HS-5 (cell line): Measurements from ENCODE around the gene ACOXL.
A peak's percentile ranks its signal among the peaks of the same experiment; 100 is the strongest.
"Not testable (repeated sequence)": the region's sequence is repeated elsewhere in the genome, so short reads cannot be mapped to it uniquely, and the experiment has no call there.

ENCODE experiments used
- DNase-seq: peaks from one replicate; pipeline ENCODE4 v3.0.0-alpha.2; 2012; ENCODE audit warnings: low read depth

The ACOXL gene

GRCh38 chr2:110929528-110929927 is 197.2 kb downstream of the ACOXL start:
- no peak for DNase-seq

DNA sequence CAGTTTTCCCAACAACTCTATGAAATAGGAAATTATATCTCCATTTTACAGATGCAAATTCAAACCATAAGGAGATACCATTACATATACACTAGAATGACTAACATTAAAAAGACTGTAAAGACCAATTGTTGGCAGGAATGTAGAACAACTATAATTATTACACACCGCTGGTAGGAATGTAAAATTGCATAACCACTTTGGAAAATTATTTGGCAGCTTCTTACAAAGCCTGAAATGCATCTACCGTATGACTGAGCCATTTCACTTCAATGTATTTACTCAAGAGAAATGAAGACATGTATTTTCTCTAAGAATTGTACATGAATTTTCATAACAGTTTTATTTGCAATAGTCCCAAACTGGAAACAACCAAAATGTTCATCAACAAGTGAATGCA is 199.3 kb downstream of the ACOXL start:
- DNase-seq, result peak; percentile 79

DNA sequence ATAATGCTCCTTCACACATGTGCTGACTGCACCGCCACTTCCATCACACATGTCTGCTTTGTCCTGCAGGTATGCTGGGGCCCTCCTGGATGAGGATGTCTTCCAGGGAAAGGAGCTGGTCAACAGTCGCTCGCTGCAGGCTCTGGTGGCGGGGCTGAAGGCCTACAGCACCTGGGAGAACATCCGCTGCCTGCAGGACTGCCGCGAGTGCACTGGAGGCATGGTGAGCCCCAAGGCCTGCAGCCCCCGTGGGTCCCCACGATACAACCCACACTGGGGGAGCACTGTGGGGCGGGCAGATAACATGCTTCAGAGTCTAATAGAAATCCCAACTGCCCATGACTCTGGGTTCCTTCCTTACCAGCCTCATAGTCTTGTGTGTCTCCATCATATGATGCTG is 201.0 kb downstream of the ACOXL start:
- DNase-seq, result no peak

DNA sequence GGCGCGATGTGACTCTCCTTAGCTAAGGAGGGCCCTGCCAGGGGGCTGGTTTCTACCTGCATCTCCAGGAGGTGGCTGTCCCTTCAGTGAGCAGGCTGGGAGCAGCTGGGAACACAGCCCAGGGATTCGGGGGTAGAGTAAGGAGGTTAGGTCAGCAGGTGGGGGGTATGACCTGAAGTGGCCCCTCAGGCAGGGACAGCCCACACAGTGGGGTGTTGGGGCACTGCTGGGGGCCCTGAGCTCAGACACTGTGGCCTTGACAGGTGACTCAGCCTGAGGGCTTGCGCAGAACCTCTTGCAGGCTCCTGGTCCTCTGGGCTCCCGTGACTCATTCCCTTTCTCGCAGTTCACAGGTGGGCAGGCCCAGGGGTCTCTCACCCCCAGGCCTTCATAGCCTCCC is 202.6 kb downstream of the ACOXL start:
- no peak for DNase-seq

- no peak for DNase-seq
These were observed 208.1 kb downstream of the ACOXL start for GRCh38 chr2:110940376-110940910.

DNA sequence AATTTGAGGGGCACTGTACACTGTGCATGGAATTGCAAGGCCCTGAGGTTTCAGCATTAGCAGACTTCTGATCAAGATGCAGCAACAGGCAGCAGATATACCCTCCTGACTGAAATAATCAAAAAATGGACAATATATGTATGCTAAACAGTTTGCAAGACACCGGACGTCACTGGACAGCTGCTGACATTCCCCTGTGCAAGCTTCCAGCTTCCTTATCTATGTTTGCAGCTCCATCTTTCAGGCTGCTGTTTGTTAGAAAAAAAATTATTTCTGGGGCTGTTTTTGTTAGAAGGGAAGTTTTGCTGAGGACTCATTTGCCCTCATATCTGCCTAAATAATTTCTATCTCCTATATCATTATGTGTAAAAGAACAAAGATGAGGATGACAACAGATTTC is 208.9 kb downstream of the ACOXL start:
- no peak for DNase-seq

GRCh38 chr2:110943070-110943634 is 210.8 kb downstream of the ACOXL start:
- DNase-seq, result no peak

DNA sequence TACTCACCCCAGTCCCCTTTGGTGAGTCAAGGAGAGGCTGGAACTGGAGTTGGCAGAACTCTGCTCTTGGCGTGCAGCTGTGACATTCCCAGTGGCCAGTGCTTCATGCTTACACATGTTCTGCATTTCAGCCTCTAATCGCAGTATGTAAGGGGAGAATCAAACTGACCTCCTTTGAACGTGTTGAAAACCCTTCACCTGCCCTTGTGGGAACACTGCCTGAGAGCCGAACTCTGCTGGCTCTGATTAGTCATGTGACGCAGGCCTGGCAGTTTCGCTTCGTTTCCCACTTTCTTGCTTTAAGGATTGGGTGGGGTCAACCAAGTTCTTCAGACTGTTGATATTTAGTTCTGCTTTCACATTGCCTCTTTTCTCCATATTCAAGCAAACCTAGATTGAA is 214.5 kb downstream of the ACOXL start:
- DNase-seq, result no peak

GRCh38 chr2:110948027-110948674 is 215.8 kb downstream of the ACOXL start:
- no peak for DNase-seq

DNA sequence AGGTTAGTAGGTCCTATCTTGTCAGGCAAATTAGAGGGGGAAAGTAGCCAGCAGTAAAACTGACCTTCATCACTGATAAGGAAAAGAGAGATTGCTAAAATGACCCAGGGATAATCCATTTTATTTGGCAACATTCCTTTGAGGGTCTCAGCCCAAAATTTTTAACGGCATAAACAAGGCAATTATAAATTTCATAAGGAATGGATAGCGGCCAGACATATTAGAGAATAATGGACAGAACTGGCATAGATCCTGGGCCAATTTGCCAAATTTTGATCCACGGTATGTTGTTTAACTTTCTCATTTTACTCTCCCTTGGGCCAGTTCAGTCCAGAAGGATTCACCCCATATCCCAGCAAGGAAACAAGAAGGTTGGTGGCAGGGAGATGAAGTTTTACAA is 217.9 kb downstream of the ACOXL start:
- no peak for DNase-seq

GRCh38 chr2:110955045-110955444 is 222.7 kb downstream of the ACOXL start:
- DNase-seq, result no peak

- no peak for DNase-seq
These were observed 223.2 kb downstream of the ACOXL start for GRCh38 chr2:110955556-110955955.

DNA sequence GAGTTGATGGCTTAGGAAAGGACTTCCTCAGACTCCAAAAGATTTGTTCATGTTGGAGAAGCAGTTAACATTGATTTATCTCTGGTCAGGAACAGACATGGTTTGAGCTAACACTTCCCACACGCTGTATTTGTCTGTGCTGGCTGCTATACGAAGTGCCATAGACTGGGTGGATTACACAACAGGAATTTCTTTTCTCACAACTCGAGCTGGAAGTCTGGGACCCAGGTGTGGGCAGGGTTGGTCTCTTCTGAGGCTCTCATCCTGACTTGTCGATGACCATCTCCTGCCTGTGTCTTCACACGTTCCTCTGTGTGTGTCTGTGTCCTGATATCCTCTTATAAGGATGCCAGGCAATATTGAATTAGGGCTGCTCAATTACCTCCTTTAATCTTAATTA is 224.9 kb downstream of the ACOXL start:
- DNase-seq, result no peak

DNA sequence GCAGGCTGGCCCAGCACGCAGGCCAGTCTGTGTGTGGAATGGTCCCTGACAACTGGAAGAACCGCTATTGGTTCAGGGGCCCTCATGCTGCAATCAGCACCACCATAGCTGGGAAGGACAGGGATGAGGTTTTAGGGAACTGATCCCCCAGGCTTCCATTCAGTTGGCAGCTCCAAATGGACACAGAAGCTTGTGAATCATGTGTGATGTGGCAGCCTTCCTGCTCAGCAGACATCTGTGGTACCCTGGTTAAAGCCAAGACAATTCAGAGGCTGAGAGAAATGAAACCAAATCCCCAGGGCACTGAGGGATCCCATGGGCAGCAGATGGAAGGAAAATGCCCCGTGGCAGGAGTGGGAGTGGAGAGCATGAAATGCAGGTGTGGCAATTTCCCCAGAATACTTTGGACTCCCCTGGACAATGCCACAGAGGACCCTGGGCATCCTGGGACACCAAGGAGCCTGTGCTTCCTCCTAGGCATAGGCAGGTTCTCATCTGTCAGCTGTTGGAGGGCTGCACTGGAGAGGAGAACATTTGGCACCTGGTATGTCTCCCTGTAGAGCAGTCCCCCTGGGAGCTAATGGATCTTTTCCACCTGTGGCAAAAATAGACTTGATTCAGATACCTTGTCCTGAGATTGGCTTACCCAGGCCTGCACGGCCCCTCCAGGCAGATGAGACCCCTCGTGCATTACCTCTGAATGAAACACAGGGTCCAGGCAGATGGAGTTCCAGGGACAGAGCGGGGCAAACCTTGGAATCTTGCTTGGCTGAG is 226.2 kb downstream of the ACOXL start:
- no peak for DNase-seq

DNA sequence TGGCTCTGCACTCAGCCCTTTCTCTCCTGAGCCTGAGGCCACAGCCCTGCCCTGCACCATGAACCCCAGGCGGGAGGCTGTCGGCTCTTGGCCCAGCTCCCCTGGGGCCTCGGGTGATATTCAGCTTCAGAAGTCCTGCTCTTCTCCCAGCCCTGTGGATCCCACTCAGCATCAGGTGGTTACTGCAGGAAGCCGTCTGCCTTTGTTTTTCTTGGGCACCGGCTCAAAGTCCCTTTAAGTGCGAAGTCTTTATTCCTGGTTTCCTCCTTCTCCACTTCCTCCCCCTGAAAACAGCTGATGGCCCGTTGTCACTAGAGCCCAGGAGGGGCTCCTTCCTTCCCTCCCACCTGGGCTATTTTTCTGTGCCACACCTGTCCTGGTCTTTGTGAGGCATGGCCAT is 226.8 kb downstream of the ACOXL start:
- no peak for DNase-seq

DNA sequence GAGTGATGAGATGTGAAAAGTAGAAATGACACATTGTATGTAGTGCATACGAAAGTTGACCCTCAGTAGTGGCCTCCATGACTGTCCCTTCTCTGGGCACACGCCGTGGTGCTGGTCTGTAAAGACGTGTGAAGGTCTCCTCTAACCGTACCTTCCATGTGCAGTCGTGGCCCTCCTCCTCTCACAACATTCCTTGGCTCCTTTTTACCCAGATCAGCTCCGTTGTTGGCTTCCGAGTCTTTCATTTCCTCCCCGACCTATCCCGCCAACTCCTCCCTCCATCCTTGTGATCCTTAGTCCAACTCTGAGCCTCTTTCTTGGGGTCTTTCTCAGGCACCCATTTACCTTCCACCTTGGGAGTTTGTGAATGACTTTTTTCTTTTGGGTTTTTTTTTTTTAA is 227.9 kb downstream of the ACOXL start:
- DNase-seq, result no peak

- no peak for DNase-seq
These were observed 228.6 kb downstream of the ACOXL start for GRCh38 chr2:110960954-110961353.

DNA sequence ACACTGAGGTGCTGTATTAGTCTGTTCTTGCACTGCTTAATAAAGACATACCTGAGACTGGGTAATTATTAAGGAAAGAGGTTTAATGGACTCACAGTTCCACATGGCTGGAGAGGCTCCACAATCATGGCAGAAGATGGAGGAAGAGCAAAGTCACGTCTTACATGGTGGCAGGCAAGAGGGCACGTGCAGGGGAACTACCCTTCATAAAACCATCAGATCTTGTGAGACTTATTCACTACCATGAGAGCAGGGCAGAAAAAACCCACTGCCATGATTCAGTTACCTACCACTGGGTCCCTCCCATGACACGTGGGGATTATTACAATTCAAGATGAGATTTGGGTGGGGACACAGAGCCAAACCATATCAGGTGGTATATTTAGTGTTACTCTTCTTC is 229.3 kb downstream of the ACOXL start:
- not testable (repeated sequence) for DNase-seq

- no peak for DNase-seq
These were observed 237.3 kb downstream of the ACOXL start for GRCh38 chr2:110969696-110970095.

GRCh38 chr2:110970201-110970600 is 237.8 kb downstream of the ACOXL start:
- no peak for DNase-seq

- DNase-seq, result no peak
These were observed 239.4 kb downstream of the ACOXL start for GRCh38 chr2:110971811-110972210.

GRCh38 chr2:110973262-110973661 is 240.9 kb downstream of the ACOXL start:
- DNase-seq, result no peak

DNA sequence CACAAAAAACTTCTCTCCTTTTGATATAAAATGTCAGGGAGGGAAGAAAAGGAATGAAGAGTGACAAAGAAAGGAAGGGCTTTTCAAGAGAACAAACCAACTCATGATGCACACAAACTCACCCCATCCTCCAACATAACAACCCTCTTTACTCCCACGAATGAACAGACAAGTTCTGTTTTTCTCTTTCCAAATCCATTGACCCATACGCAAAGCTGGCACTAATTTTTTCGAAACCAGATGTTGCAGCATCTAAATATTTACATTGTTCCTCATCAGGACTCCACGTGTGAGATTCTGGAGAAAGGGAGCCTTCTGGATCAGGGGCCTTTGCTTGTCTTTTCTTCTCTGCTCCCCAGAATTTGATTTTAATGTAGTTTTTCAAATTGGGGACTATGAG is 245.0 kb downstream of the ACOXL start:
- no peak for DNase-seq
